Liver (tissue), 2 donors: ENCODE measurements around the gene LMTK2.

Experiments
- GABPA ChIP-seq, 2 donors: IDR thresholded peaks in 1 of 2; conservative IDR thresholded peaks in 1 of 2; 2 replicates each; pipeline ENCODE4 v1.6.1; 2016; ENCODE audit warnings: antibody characterized with exemption in 2 of 2, mild to moderate bottlenecking in 1 of 2, moderate library complexity in 1 of 2
- JUND ChIP-seq, 2 donors: IDR thresholded peaks; 2 replicates each; pipeline ENCODE4 v1.6.1; 2016; ENCODE audit warnings: antibody characterized with exemption in 2 of 2
- donor health status: healthy.

DNA sequence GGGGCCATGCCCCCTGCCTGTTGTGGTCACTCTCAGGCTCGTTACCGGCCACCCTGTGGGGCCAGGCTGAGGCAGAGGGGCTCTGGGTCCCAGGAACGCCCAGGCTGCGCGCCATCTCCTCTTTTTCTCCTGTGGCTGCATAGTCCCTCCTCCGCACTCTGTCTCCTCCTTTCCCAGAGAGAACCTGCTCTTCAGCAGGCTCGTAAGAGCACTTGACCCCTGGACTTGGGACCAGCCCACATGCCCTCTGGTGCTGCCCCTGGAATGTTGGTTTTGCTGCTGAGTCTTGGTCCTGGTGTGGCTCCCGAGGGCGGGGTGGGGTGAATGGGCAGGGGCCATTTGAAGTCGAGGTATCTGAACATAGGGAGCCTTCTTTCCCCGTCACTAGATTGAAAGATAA is 98.0 kb downstream of the LMTK2 start:
- no peak for TF ChIP-seq GABPA (IDR thresholded peaks at IDR 0.05 in 1 of 2, conservative IDR thresholded peaks at IDR 0.05 in 1 of 2)
- TF ChIP-seq JUND (IDR thresholded peaks at IDR 0.05), result no peak
